Measurements from ENCODE around the gene VWA5A.
A peak's percentile ranks its signal among the peaks of the same experiment; 100 is the strongest.
"Not testable (repeated sequence)": the region's sequence is repeated elsewhere in the genome, so short reads cannot be mapped to it uniquely, and the experiment has no call there.

VWA5A gene

DNA sequence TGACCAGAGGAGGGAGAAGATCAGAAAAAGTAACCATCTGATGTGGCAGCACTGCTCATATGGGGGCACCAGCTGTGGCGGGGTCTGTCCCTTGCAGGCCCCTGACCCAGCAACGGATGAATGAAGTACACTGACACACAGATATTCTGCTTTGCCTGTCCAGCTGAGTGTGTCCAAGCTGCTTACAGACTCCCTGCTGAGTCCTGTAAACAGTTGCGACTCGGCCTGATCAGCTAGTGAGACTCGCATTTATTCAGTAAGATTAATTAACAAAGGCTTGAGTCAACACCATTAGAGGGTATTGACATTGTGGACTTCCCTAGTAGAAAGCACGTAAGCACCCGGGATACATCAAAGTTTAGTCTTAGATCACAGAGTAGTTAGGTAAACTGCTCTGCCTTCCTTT lies 52.6 kb downstream of the VWA5A start:
- no peak overlapping the region for H3K4me3 ChIP-seq (ENCODE audit: low read length)
- TF ChIP-seq, protein P1, sequence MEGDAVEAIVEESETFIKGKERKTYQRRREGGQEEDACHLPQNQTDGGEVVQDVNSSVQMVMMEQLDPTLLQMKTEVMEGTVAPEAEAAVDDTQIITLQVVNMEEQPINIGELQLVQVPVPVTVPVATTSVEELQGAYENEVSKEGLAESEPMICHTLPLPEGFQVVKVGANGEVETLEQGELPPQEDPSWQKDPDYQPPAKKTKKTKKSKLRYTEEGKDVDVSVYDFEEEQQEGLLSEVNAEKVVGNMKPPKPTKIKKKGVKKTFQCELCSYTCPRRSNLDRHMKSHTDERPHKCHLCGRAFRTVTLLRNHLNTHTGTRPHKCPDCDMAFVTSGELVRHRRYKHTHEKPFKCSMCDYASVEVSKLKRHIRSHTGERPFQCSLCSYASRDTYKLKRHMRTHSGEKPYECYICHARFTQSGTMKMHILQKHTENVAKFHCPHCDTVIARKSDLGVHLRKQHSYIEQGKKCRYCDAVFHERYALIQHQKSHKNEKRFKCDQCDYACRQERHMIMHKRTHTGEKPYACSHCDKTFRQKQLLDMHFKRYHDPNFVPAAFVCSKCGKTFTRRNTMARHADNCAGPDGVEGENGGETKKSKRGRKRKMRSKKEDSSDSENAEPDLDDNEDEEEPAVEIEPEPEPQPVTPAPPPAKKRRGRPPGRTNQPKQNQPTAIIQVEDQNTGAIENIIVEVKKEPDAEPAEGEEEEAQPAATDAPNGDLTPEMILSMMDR (IDR thresholded peaks at IDR 0.05; ENCODE audit: insufficient read depth, low read depth, low read length, missing control alignments), result no peak
- no peak for DNase-seq (ENCODE audit: low read depth)

DNA sequence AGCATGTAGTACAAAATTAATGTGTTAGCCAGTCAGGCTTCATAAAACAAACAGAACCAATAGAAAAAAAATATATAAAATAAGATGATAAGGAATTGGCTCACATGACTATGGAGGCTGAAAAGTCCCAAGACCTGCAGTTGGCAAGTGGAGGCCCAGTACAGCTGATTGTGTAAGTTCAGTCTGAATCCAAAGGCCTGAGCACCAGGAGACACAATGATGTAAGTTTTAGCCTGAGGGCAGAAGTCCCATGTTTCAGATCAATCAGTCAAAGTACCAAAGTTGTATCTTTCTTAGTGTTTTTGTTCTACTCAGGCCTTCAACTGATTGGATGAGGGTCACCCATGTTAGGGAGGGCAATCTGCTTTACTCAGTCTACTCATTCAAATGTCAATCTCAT lies 53.5 kb downstream of the VWA5A start:
- H3K4me3 ChIP-seq (ENCODE audit: low read length), result no peak overlapping the region
- peak; percentile 39 for DNase-seq (ENCODE audit: low read depth)
- TF ChIP-seq, protein P1 (IDR thresholded peaks at IDR 0.05; ENCODE audit: insufficient read depth, low read depth, low read length, missing control alignments), result no peak

DNA sequence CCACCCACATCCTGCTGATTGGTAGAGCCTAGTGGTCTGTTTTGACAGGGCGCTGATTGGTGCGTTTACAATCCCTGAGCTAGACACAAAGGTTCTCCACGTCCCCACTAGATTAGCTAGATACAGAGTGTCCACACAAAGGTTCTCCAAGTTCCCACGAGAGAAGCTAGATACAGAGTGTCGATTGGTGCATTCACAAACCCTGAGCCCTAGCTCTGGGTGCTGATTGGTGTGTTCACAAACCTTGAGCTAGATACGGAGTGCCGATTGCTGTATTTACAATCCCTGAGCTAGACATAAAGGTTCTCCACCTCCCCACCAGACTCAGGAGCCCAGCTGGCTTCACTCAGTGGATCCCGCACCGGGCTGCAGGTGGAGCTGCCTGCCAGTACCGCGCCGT lies 55.1 kb downstream of the VWA5A start:
- DNase-seq (ENCODE audit: low read depth); H3K4me3 ChIP-seq (ENCODE audit: low read length): not testable (repeated sequence)

DNA sequence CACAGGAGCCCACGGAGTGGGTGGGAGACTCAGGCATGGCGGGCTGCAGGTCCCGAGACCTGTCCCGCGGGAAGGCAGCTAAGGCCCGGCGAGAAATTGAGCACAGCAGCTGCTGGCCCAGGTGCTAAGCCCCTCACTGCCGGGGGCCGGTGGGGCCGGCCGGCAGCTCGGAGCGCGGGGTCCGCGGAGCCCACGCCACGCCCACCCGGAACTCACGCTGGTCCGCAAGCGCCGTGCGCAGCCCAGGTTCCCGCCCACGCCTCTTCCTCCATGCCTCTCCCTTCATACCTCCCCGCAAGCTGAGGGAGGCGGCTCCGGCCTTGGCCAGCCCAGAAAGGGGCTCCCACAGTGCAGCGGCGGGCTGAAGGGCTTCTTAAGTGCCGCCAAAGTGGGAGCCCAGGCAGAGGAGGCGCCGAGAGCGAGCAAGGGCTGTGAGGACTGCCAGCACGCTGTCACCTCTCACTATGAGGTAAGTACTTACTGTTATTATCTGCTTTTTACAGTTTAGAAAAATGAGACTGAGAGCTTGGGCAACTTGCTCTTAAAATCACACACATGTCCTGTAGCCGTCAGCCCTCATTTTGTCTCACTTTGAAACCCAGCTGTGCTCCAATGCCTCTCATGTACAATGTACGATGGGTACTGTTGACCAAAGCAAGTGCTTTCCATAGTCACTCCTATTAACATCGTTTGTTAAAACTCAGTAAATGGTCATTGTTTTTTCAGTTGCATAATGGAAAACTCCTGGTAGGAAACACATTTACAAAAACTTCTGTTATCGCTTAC lies 55.7 kb downstream of the VWA5A start:
- DNase-seq (ENCODE audit: low read depth), result no peak
- no peak overlapping the region for H3K4me3 ChIP-seq (ENCODE audit: low read length)
- TF ChIP-seq, protein P1 (IDR thresholded peaks at IDR 0.05; ENCODE audit: insufficient read depth, low read depth, low read length, missing control alignments), result no peak

DNA sequence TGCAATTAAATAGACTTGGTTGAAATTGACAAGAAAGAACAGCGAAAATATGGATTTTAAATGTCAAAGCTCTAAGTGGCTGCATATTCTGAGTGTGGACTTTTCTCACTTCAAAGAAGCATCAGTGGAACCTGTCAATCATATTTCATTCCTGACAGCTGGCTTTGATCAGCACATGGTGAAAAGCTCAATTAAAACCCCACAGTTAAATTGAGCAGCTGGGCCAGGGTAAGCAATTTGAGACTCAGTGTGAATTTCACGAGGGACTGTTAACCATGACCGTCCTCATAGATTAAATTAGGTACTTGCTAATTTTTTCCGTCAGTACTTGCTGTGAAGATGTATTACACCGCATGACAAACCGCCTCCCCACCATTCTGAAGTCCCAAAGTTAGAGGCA lies 56.9 kb downstream of the VWA5A start:
- no peak for DNase-seq (ENCODE audit: low read depth)
- no peak overlapping the region for H3K4me3 ChIP-seq (ENCODE audit: low read length)
- TF ChIP-seq, protein P1 (IDR thresholded peaks at IDR 0.05; ENCODE audit: insufficient read depth, low read depth, low read length, missing control alignments), result no peak

DNA sequence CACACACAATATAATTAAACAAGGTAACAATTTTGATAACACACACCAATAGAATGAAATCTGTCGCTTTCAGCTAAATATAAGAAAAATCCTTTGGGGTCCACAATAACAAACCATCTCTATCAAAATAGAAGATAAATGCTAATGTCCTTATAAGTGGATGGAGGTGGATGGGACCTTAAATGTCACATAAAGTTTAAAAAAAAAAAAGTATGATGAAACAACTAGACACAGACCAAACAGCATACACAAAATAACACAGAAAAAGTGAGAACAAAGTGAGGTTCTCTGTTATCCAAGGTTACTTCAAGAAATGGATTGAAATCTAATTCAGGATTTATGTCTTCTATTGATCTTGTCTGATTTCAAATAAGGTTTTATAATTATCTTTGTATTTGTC lies 57.3 kb downstream of the VWA5A start:
- no peak overlapping the region for H3K4me3 ChIP-seq (ENCODE audit: low read length)
- DNase-seq (ENCODE audit: low read depth), result no peak
- TF ChIP-seq, protein P1 (IDR thresholded peaks at IDR 0.05; ENCODE audit: insufficient read depth, low read depth, low read length, missing control alignments), result no peak

DNA sequence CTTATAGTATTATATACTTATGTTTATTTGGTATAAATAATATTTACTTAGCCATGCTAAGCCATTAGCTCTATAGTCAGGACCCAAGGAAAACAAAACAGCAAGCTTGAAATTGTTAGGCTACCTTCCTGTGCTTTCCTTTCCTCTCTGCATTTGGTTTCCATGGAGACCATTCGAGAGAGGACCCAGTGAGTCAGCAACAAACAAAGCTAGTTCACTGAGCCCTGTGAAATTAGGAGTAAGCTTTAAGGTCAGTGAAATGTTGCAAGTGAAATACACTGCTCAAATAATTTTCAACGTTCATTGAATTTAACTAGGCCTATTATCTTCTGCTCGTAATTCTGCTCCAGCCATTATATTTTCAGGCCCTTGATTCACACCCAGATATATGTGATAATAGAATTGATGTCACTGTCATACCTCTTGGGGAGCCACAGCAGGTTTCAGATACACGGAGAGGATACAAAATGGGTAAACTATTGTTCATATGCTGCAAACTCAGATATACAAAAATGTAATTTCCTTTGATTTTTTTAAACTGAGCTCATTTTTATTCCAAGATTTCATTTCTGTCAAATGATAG lies 58.8 kb downstream of the VWA5A start:
- TF ChIP-seq, protein P1 (IDR thresholded peaks at IDR 0.05; ENCODE audit: insufficient read depth, low read depth, low read length, missing control alignments), result no peak
- H3K4me3 ChIP-seq (ENCODE audit: low read length), result no peak overlapping the region
- peak; percentile 74 for DNase-seq (ENCODE audit: low read depth)

Measured in epithelial cell of esophagus (primary cell).